ENCODE results near the gene THADA. TPM values are rescaled to one million over a fixed set of nuclear protein-coding genes. Genes with fewer than 3 reads are reported as not detected.
A peak's percentile ranks its signal among the peaks of the same experiment; 100 is the strongest.

THADA gene
- total and polyA plus RNA-seq, 4 experiments from 2014 or later, result 20.3 to 44.8 (median 32.8) TPM

GRCh38 chr2:43414586-43415135 lies 181.2 kb downstream of the THADA start:
- H3K4me3 Mint-ChIP-seq, result no peak overlapping the region
- H3K27ac Mint-ChIP-seq, result peak overlapping the region in 1 of 7 donors; percentile 37
- CTCF ChIA-PET (ENCODE audit: partially characterized antibody), result no interaction called here

DNA sequence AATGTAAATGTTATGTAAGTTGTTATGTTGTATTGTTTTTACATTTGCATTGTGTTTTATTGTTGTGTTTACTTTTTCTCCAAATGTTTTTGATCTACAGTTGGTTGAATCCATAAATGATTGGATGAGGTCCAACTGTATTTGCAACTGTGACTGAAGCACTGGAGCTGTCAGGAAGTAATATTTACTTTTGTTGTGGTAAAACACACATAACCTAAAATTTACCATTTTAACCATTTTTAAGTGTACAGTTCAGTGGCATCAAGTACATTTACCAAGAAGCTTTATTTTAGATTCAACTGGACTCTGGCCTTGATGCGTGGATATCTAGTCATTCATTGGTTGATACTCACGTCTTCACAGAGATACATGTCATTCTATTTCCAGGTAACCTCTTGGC lies 181.8 kb downstream of the THADA start:
- ChIA-PET POLR2A (ENCODE audit: partially characterized antibody) (interaction anchor here (1.1 kb wide), 1 partner anchor 10 kb away, joined by 5 read pairs; no protein-coding TSS in a partner anchor), CTCF (ENCODE audit: partially characterized antibody) (no interaction called here)
- Mint-ChIP-seq H3K27me3 (no peaks in the 10 kb centered on the region), H3K27ac (no peak overlapping the region), H3K9me3 (no peaks in the 10 kb centered on the region), H3K4me1 (peaks cover 0 to 12% (median 6%) of the 10 kb centered on the region in 4 donors), H3K4me3 (no peak overlapping the region), H3K36me3 (peaks cover 33% of the 10 kb centered on the region in 2 donors)
- no peak for DNase-seq
- no peak overlapping the region for H3K4me3 ChIP-seq (ENCODE audit: low read length in 2 of 2)
- no peaks in the 10 kb centered on the region for H3K4me1 ChIP-seq (ENCODE audit: insufficient read depth, low read length)
- H3K27ac ChIP-seq (ENCODE audit: low read depth, low read length), result no peak overlapping the region
- no peaks in the 10 kb centered on the region for H3K36me3 ChIP-seq (ENCODE audit: insufficient read depth, low read length)
- no peaks in the 10 kb centered on the region for H3K27me3 ChIP-seq (ENCODE audit: insufficient read depth, low read length)
- H3K9me3 ChIP-seq (ENCODE audit: control insufficient read depth in 1 of 2, low read length in 2 of 2), result no peaks in the 10 kb centered on the region
- intact Hi-C loops (cut with micrococcal nuclease), result no loop called here

More at GRCh38 chr2:43414586-43415135, 181.2 kb downstream of the THADA start:
- no peaks in the 10 kb centered on the region for H3K36me3 ChIP-seq (ENCODE audit: insufficient read depth, low read length)
- intact Hi-C loops (cut with micrococcal nuclease), result no loop called here
- H3K27me3 ChIP-seq (ENCODE audit: insufficient read depth, low read length), result no peaks in the 10 kb centered on the region
- H3K4me1 ChIP-seq (ENCODE audit: insufficient read depth, low read length), result no peaks in the 10 kb centered on the region
- peaks cover 0 to 12% (median 6%) of the 10 kb centered on the region in 4 donors for H3K4me1 Mint-ChIP-seq
- no peak for DNase-seq
- no peak overlapping the region for H3K27ac ChIP-seq (ENCODE audit: low read depth, low read length)
- H3K9me3 ChIP-seq (ENCODE audit: control insufficient read depth in 1 of 2, low read length in 2 of 2), result no peaks in the 10 kb centered on the region
- H3K4me3 ChIP-seq (ENCODE audit: low read length in 2 of 2), result no peak overlapping the region
- H3K9me3 Mint-ChIP-seq, result no peaks in the 10 kb centered on the region
- peaks cover 36 to 37% of the 10 kb centered on the region in 2 donors for H3K36me3 Mint-ChIP-seq
- no peaks in the 10 kb centered on the region for H3K27me3 Mint-ChIP-seq
- POLR2A ChIA-PET (ENCODE audit: partially characterized antibody), result interaction anchor here (1.1 kb wide), 1 partner anchor 9 kb away, joined by 5 read pairs; no protein-coding TSS in a partner anchor

GRCh38 chr2:43412114-43412753 lies 183.6 kb downstream of the THADA start:
- Mint-ChIP-seq H3K4me1 (peaks cover 0 to 12% (median 6%) of the 10 kb centered on the region in 4 donors), H3K36me3 (peaks cover 23% of the 10 kb centered on the region in 2 donors), H3K4me3 (no peak overlapping the region), H3K9me3 (no peaks in the 10 kb centered on the region), H3K27me3 (no peaks in the 10 kb centered on the region), H3K27ac (no peak overlapping the region)
- no peaks in the 10 kb centered on the region for H3K36me3 ChIP-seq (ENCODE audit: insufficient read depth, low read length)
- POLR2A ChIA-PET (ENCODE audit: partially characterized antibody), result no interaction called here
- intact Hi-C loops (cut with micrococcal nuclease), result no loop called here
- CTCF ChIA-PET (ENCODE audit: partially characterized antibody), result interaction anchor here (1.1 kb wide), 1 partner anchor 72 kb away, joined by 3 read pairs; no protein-coding TSS in a partner anchor
- DNase-seq, result no peak
- no peaks in the 10 kb centered on the region for H3K9me3 ChIP-seq (ENCODE audit: control insufficient read depth in 1 of 2, low read length in 2 of 2)
- H3K4me3 ChIP-seq (ENCODE audit: low read length in 2 of 2), result no peak overlapping the region
- no peaks in the 10 kb centered on the region for H3K4me1 ChIP-seq (ENCODE audit: insufficient read depth, low read length)
- no peak overlapping the region for H3K27ac ChIP-seq (ENCODE audit: low read depth, low read length)
- no peaks in the 10 kb centered on the region for H3K27me3 ChIP-seq (ENCODE audit: insufficient read depth, low read length)

DNA sequence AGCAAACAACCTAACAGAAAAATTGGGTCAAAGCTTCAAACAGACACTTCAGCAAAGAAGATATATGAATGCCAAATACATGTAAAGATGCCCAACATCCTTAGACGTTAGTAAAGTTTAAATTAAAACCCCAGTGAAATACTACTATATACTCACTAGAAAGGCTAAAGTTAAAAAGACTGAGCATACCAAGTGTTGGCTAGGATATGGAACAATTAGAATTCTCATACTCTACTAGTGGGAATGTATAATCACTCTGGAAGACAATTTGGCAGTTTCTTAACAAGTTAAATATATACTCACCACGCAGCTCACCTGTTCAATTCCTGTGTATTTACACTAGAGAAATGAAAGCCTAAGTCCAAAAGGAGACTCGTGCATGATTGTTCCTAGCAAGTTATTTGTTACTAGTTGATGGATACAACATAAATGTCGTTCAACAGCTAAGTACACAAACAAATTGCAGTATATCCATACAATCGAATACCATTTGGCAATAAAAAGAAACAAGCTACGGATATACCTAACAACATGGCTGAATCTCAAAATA lies 185.7 kb downstream of the THADA start:
- H3K4me3 ChIP-seq (ENCODE audit: low read length in 2 of 2), result no peak overlapping the region
- no peaks in the 10 kb centered on the region for H3K9me3 Mint-ChIP-seq
- intact Hi-C loops (cut with micrococcal nuclease), result no loop called here
- DNase-seq, result no peak
- H3K4me1 ChIP-seq (ENCODE audit: insufficient read depth, low read length), result no peaks in the 10 kb centered on the region
- ChIA-PET CTCF (ENCODE audit: partially characterized antibody) (interaction anchor here (0.9 to 1.1 kb wide), 2 partner anchors 181 to 283 kb away, joined by 3 read pairs; no protein-coding TSS in a partner anchor), POLR2A (ENCODE audit: partially characterized antibody) (interaction anchor here (0.9 kb wide), 1 partner anchor 16 kb away, joined by 3 read pairs; no protein-coding TSS in a partner anchor)
- H3K36me3 ChIP-seq (ENCODE audit: insufficient read depth, low read length), result no peaks in the 10 kb centered on the region
- peaks cover 20 to 23% of the 10 kb centered on the region in 2 donors for H3K36me3 Mint-ChIP-seq
- H3K4me3 Mint-ChIP-seq, result no peak overlapping the region
- peaks cover 0 to 8% (median 6%) of the 10 kb centered on the region in 4 donors for H3K4me1 Mint-ChIP-seq
- no peaks in the 10 kb centered on the region for H3K27me3 Mint-ChIP-seq
- H3K27me3 ChIP-seq (ENCODE audit: insufficient read depth, low read length), result no peaks in the 10 kb centered on the region
- H3K9me3 ChIP-seq (ENCODE audit: control insufficient read depth in 1 of 2, low read length in 2 of 2), result no peaks in the 10 kb centered on the region
- H3K27ac ChIP-seq (ENCODE audit: low read depth, low read length), result no peak overlapping the region
- H3K27ac Mint-ChIP-seq, result no peak overlapping the region

GRCh38 chr2:43408407-43409160 lies 187.3 kb downstream of the THADA start:
- H3K27ac Mint-ChIP-seq, result no peak overlapping the region
- Histone ChIP-seq H3K4me1 (ENCODE audit: insufficient read depth, low read length) (no peaks in the 10 kb centered on the region), H3K36me3 (ENCODE audit: insufficient read depth, low read length) (no peaks in the 10 kb centered on the region), H3K27ac (ENCODE audit: low read depth, low read length) (no peak overlapping the region), H3K4me3 (ENCODE audit: low read length in 2 of 2) (no peak overlapping the region), H3K9me3 (ENCODE audit: control insufficient read depth in 1 of 2, low read length in 2 of 2) (no peaks in the 10 kb centered on the region), H3K27me3 (ENCODE audit: insufficient read depth, low read length) (no peaks in the 10 kb centered on the region)
- no peaks in the 10 kb centered on the region for H3K9me3 Mint-ChIP-seq
- DNase-seq, result no peak
- ChIA-PET CTCF (ENCODE audit: partially characterized antibody) (no interaction called here), POLR2A (ENCODE audit: partially characterized antibody) (interaction anchor here (0.9 kb wide), 1 partner anchor 12 kb away, joined by 3 read pairs; no protein-coding TSS in a partner anchor)
- peaks cover 13 to 18% of the 10 kb centered on the region in 2 donors for H3K36me3 Mint-ChIP-seq
- H3K4me3 Mint-ChIP-seq, result no peak overlapping the region
- H3K27me3 Mint-ChIP-seq, result no peaks in the 10 kb centered on the region
- intact Hi-C loops (cut with micrococcal nuclease), result no loop called here
- peaks cover 0 to 4% (median 0%) of the 10 kb centered on the region in 4 donors for H3K4me1 Mint-ChIP-seq

DNA sequence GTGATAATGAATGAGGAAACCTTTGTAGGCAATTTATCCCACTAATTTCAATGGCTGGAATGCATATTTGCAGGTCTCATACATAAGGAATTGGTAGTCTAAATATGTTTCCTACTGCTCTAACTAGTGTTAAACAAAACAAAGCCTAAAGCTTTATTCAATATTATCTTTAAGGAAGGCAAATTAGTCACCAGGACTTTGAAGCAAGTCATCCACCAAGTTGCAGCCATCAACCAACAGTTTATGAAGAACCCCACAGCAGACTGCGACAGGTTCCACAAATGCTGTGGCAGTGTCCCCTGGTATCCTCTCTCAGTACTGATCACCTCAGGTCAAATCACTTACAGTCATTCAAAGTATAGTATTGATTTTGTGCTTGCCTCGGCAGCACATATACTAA lies 187.9 kb downstream of the THADA start:
- H3K27ac ChIP-seq (ENCODE audit: low read depth, low read length), result no peak overlapping the region
- CTCF ChIA-PET (ENCODE audit: partially characterized antibody), result no interaction called here
- H3K4me1 ChIP-seq (ENCODE audit: insufficient read depth, low read length), result no peaks in the 10 kb centered on the region

More for the DNA sequence above, 187.9 kb downstream of the THADA start:
- Histone ChIP-seq H3K4me3 (ENCODE audit: low read length in 2 of 2) (no peak overlapping the region), H3K9me3 (ENCODE audit: control insufficient read depth in 1 of 2, low read length in 2 of 2) (no peaks in the 10 kb centered on the region), H3K27me3 (ENCODE audit: insufficient read depth, low read length) (no peaks in the 10 kb centered on the region), H3K36me3 (ENCODE audit: insufficient read depth, low read length) (no peaks in the 10 kb centered on the region)
- intact Hi-C loops (cut with micrococcal nuclease), result no loop called here
- H3K4me3 Mint-ChIP-seq, result no peak overlapping the region
- no peak for DNase-seq
- POLR2A ChIA-PET (ENCODE audit: partially characterized antibody), result no interaction called here
- no peaks in the 10 kb centered on the region for H3K27me3 Mint-ChIP-seq
- H3K4me1 Mint-ChIP-seq, result peaks cover 0 to 6% (median 0%) of the 10 kb centered on the region in 4 donors
- H3K27ac Mint-ChIP-seq, result no peak overlapping the region
- H3K9me3 Mint-ChIP-seq, result no peaks in the 10 kb centered on the region
- peaks cover 8 to 15% of the 10 kb centered on the region in 2 donors for H3K36me3 Mint-ChIP-seq
